GM12865 (cell line): ENCODE data around the gene MRTO4.
"Not testable (repeated sequence)": the region's sequence is repeated elsewhere in the genome, so short reads cannot be mapped to it uniquely, and the experiment has no call there.

Experiments
- DNase-seq: peaks from one replicate; pipeline ENCODE4 v3.0.0; 2010; ENCODE audit warnings: low read depth
- H3K4me3 ChIP-seq: 2 replicates; pipeline ENCODE4 v1.5.1; 2011; ENCODE audit warnings: mild to moderate bottlenecking, low read depth, low read length, control low read depth
- CTCF ChIP-seq: IDR thresholded peaks from 2 replicates; pipeline ENCODE4 v1.5.1; 2011; ENCODE audit warnings: low read length, control low read depth, low read depth, inconsistent platforms; ENCODE audit not compliant: insufficient read depth; ENCODE audit errors: missing control alignments

The MRTO4 gene

GRCh38 chr1:19229229-19229628 lies 22.4 kb upstream of the MRTO4 start:
- no peak for TF ChIP-seq CTCF
- no peak for DNase-seq

GRCh38 chr1:19229828-19230325 lies 21.7 kb upstream of the MRTO4 start:
- no peak for DNase-seq
- no peak overlapping the region for H3K4me3 ChIP-seq
- no peak for TF ChIP-seq CTCF

More at GRCh38 chr1:19229229-19229628, 22.4 kb upstream of the MRTO4 start:
- no peak overlapping the region for H3K4me3 ChIP-seq

GRCh38 chr1:19231736-19232523 lies 19.7 kb upstream of the MRTO4 start:
- H3K4me3 ChIP-seq, DNase-seq: not testable (repeated sequence)

- TF ChIP-seq CTCF: no peak
- DNase-seq: no peak
- no peak overlapping the region for H3K4me3 ChIP-seq
Observed at GRCh38 chr1:19232524-19232846, 19.1 kb upstream of the MRTO4 start.

GRCh38 chr1:19234224-19234623 lies 17.4 kb upstream of the MRTO4 start:
- DNase-seq: no peak
- no peak overlapping the region for H3K4me3 ChIP-seq
- no peak for TF ChIP-seq CTCF

GRCh38 chr1:19239876-19240275 lies 11.7 kb upstream of the MRTO4 start:
- no peak for DNase-seq
- TF ChIP-seq CTCF: no peak
- no peak overlapping the region for H3K4me3 ChIP-seq

GRCh38 chr1:19240673-19241538 lies 10.7 kb upstream of the MRTO4 start:
- H3K4me3 ChIP-seq: no peak overlapping the region
- peak; percentile 94 for TF ChIP-seq CTCF
- DNase-seq: peak; percentile 63
